GM18505 (cell line): Measurements from ENCODE around the gene ADARB2.

Source experiments
- ATAC-seq: cut with Tn5 transposase; IDR thresholded peaks from one replicate; pipeline ENCODE4 v1.9.1; 2021; ENCODE audit not compliant: unreplicated experiment
- POLR2A ChIP-seq: IDR thresholded peaks from 4 replicates; pipeline ENCODE4 v1.6.1; 2011; ENCODE audit warnings: borderline replicate concordance; ENCODE audit not compliant: insufficient read depth, insufficient read length; ENCODE audit errors: extremely low read depth

The ADARB2 gene

DNA sequence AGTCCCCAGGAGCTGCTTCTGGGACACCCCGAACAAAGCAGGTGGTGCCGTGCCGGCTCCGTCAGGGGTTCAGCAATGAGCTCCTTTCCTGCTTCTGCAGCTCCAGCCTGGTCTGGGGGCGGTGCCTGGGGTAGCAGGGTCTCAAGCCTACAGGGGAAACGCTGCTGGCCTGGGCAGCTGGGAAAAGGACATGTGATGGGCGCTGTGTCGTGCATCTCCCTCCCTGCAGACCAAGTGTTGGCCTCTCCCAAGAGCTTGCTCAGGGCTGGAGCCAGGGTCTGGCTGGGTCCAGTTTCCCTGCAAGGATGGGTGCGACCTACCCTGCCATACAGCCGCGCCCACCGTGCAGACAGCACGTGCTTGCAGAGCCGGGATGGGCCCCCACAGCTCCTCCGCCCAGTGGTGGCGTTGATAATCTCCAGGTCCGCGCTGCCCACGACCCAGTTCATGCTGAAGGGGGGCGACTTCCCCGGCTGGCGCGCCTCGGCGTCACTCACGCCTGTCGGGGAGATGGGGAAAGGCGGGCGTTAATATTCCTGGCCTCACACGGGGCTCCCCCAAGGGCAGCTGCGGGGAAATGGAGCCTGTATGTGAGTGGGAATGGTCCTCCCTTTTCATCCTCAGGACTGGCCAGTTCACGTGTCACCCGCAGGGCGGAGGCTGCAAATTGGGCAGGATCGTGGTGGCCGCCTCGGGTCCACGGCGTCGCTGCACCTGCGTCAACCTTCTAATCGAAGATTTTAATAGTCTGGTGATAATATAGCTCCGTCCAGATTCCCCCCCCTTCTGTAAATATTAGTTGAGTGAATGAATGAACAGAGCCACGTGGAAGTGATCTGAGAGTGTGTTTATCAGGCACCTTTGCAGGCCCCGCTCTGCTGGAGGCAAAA is 552.5 kb downstream of the ADARB2 start:
- no peak for ATAC-seq
- TF ChIP-seq POLR2A, result no peak

DNA sequence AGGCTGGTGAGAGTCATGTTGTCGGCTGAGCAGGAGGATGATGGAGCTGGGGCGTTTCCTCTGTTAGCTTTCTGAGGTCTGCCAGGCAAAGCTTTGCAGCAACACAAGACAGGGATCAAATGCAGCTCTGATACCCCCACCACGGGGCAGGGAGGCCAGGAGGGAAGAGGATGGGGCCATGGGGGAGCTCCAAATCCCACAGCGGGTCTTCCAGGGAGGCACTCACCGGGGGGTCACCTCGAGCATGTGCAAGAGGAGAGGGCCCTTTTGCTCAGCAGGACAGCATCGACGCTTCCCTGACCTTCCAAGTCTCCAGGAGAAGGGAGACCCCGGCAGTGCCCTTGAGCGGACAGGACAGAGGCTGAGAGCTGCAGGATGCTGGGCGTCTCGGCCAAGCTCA is 553.6 kb downstream of the ADARB2 start:
- no peak for TF ChIP-seq POLR2A
- ATAC-seq, result no peak

DNA sequence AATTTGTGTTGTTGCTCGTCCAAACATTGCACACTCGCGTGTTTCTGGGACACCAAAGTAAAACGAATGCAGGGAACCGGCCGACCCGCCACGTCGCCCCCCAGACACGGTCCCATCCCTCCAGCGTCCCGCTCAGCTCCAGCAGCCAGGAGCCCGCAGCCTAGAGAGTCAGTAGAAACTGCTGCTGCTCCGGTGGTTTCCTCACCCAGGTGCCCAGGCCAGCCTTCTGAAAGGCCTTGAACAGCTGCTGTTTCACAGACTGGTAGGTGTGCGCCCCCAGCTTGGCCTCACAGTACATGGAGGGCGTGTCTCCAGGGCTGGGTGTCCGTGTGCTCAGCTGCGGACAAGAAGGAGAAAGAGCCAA is 554.3 kb downstream of the ADARB2 start:
- TF ChIP-seq POLR2A, result no peak

DNA sequence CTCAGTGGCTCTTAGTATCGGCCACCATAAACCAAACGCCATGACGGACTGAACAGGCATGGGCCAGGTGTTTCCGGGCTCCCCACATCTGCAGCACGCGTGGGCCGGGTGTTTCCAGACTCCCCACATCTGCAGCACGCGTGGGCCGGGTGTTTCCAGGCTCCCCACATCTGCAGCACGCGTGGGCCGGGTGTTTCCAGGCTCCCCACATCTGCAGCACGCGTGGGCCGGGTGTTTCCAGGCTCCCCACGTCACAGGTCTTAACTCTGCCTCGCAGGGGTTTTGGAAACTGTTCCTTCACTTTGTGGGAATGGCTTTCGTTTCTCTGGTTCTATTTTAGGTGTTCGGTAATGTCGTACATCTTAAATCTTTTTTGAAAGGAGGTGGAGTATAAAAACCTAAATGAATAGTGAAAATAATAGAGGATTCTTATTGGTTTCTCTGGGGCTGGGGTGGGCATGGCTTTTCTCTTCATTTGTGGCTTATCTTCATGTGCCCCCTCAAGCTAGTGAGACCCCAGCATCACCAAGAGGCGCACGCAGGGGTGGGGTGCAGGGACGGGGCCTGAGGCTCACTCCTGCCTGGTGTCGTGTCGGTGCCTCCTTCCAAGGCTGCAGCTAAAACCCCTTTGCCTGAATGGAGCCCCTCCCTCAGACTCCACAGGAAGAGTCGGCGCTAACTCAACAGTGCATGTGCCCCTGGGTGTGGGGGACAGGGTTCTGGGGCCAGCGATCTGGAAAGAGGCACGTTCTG is 554.9 kb downstream of the ADARB2 start:
- no peak for TF ChIP-seq POLR2A

More for the DNA sequence above, 554.3 kb downstream of the ADARB2 start:
- ATAC-seq, result no peak

DNA sequence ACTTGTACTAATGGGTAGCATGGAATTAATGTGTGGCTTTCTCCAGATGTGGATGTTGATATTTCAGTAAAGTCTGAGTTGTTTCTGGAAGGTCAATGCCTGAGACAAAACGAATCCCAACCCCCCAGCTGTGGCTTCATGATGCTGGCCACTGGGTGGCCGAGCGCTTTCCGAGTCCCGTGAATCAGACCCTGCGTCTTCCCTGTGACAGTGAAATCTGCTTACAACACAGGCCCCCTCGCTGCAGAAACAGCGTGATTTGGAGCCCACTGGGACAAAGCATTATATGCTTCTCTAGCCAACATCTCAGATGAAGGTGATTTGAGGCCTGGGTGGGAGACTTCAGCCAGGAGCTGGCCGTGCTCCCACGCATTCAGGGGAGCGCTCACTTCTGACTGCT is 556.5 kb downstream of the ADARB2 start:
- ATAC-seq, result no peak
- TF ChIP-seq POLR2A, result no peak

More for the DNA sequence above, 554.9 kb downstream of the ADARB2 start:
- no peak for ATAC-seq

DNA sequence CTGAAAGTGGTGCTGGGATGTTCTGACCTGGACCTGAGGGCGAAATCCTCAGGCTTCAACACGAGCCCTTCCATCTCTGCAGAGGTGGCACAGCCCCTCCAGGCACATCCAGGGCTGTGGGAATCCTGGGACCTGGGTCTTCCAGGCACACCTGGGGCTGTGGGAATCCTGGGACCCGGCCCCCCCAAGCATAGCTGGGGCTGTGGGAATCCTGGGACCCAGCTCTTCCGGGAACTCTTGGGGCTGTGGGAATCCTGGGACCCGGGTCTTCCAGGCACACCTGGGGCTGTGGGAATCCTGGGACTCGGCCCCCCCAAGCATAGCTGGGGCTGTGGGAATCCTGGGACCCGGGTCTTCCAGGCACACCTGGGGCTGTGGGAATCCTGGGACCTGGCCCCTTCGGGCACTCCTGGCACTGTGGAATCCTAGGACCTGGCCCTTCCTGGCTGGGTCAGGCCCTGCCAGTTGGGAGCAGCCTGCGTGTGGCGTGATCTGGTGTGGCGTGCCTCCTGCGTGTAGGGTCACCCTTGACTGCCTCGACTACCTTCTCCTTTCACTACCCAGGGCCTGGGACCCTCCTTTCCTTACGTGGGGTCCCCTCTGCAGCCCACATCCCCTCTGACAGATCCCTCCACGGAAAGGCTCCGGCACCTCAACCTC is 557.1 kb downstream of the ADARB2 start:
- no peak for ATAC-seq

DNA sequence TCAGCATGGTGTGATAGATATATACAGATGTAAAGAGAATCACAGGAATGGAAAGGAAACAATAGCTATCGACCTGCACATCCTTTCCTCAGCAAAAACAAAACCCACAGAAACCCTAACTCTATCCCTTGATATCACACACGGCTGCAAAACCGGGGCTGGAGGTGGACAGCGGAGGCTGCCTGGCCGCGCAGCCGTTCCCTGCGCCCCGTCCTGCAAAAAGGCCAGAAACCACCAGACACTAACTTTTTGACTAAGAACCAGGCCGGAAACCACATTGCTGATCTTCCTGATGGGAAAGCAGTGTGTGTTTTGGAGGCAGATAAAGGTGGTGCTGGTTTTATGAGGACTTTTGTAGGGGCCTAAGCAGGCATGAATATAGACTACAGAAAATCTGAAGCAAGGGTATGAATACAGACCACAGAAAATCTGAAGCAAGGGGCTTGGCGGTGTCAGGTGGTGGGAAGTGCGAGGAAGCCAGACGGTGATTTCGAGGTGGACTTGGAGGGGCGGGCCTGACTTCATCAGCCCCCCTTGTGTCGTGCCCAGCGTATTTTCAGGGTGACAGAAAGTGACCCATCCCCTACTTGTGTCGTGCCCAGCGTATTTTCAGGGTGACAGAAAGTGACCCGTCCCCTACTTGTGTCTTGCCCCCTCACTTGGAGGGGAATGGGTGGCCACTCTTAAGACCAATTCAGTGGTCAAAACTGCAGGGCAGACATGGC is 557.8 kb downstream of the ADARB2 start:
- no peak for TF ChIP-seq POLR2A
- no peak for ATAC-seq

More for the DNA sequence above, 557.1 kb downstream of the ADARB2 start:
- TF ChIP-seq POLR2A, result no peak

DNA sequence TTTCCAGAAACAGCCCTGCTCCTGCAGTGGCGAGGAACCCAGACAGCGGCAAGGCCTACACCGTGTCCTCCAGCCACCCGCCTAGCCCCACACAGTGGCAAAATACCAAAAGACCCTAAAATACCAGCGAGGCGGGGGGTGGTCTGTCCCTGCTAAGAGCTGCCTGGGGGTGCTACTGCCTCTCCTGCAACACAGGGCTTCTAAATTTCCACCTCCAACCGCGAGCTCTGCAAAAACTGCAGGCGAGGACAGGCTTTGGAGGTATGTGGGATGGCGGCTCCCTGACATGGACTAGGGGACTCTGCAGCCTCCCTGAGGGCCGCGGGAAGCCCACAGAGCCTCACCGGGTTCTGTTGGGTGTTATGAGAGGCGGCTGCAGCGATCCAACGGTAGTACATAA is 558.8 kb downstream of the ADARB2 start:
- ATAC-seq, result no peak

DNA sequence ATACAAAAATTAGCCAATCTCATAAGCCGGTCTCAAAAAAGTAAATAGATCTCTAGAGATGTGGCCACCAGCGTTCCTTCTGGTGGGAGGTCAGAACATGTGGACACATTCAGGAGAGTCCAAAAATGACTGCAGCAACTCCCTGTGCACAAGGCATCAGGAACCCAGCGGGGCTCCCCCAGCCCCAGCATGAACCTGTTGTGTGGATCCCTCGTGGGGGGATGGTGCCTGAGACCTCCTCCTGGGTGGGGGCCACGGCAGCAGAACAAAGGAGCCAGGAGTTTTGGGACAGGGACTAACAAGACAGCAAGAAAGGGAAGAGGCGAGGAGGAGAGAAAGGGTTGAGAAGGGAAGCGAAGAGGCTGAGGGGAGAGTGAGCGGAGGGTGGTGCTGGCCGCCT is 559.4 kb downstream of the ADARB2 start:
- TF ChIP-seq POLR2A, result no peak
- ATAC-seq, result no peak

More for the DNA sequence above, 558.8 kb downstream of the ADARB2 start:
- no peak for TF ChIP-seq POLR2A

DNA sequence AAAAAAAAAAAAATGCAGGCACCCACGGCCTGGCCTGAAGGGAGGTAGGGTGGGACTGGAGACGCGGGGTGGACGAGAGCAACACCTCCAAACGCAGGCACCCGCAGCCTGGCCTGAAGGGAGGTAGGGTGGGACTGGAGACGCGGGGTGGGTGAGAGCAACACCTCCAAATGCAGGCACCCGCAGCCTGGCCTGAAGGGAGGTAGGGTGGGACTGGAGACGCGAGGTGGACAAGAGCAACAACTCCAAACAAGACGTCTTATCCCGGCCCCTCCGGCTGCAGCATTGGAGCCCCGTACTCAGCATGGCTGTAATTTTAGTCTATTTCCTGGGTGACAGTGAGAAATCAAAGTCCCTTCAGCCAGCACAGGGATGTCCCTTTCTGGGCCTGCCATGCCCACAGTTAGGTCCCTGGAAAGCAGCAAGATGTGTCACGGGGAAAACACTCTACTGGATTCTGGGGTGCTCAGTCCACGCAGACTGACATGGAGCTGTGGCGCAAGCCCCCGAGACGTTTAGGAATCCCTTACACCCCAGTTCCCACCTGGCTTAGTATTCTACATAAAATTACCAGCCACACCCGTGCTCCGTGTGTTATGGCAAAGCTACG is 561.3 kb downstream of the ADARB2 start:
- no peak for ATAC-seq
- no peak for TF ChIP-seq POLR2A

DNA sequence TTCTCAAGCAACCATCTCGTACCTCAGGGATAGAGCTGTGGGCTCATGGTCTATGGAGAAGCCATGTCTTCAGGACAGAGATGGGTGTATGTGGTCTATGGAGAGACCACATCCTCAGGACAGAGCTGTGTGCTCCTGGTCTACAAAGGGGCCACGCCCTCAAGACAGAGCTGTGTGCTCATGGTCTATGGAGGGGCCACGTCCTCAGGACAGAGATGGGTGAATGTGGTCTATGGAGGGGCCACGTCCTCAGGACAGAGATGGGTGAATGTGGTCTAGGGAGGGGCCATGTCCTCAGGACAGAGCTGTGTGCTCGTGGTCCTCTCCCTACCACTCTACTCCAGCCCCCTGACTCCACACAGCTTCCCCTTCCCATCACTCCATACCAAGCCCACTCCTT is 563.3 kb downstream of the ADARB2 start:
- TF ChIP-seq POLR2A, result no peak
- no peak for ATAC-seq

DNA sequence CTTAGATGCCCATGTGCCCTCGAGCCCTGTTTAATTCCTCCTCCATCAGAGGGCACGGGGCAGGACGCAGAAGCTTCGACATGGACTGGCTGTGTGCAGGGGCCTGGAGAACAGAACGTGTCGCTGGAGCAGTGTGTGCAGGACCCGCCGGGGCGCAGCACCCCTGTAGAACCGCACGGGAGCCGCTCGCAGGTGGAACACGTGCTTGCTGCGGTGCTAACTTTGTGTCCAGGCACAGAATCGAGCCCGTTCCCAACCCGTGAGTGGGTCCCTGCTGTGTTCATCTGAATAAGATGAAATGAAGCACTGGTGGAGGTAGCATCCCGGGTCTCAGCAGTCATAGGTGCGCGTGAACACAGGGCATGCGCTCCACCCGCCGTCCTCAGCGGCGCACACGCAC is 564.2 kb downstream of the ADARB2 start:
- no peak for TF ChIP-seq POLR2A
- no peak for ATAC-seq
